NCI-H2196 treated with DMSO at 0.1 percent for 48 hours (cell line): ENCODE measurements around the gene ATP10A.

ENCODE experiments used
- DNase-seq: peaks from one replicate; lab custom pipeline; 2025; ENCODE audit not compliant: unreplicated experiment; lab: John Stamatoyannopoulos, UW

ATP10A gene

GRCh38 chr15:25742776-25743547 is 120.2 kb downstream of the ATP10A start:
- DNase-seq = no peak

GRCh38 chr15:25742041-25742730 is 120.9 kb downstream of the ATP10A start:
- DNase-seq = no peak

GRCh38 chr15:25741256-25741580 is 121.9 kb downstream of the ATP10A start:
- DNase-seq = no peak

- no peak for DNase-seq
Observed at GRCh38 chr15:25740383-25741255, 122.5 kb downstream of the ATP10A start.

- no peak for DNase-seq
Observed at GRCh38 chr15:25739687-25740121, 123.4 kb downstream of the ATP10A start.

GRCh38 chr15:25738171-25738965 is 124.8 kb downstream of the ATP10A start:
- no peak for DNase-seq

- DNase-seq = no peak
Observed at GRCh38 chr15:25737218-25737643, 125.9 kb downstream of the ATP10A start.

GRCh38 chr15:25736461-25736860 is 126.7 kb downstream of the ATP10A start:
- no peak for DNase-seq

- no peak for DNase-seq
Observed at GRCh38 chr15:25735550-25736384, 127.4 kb downstream of the ATP10A start.

GRCh38 chr15:25734680-25735355 is 128.3 kb downstream of the ATP10A start:
- DNase-seq = no peak

GRCh38 chr15:25733856-25734679 is 129.1 kb downstream of the ATP10A start:
- no peak for DNase-seq

- DNase-seq = no peak
Observed at GRCh38 chr15:25733036-25733855, 129.9 kb downstream of the ATP10A start.

GRCh38 chr15:25732191-25732590 is 130.9 kb downstream of the ATP10A start:
- DNase-seq = no peak

GRCh38 chr15:25731411-25731810 is 131.7 kb downstream of the ATP10A start:
- DNase-seq = no peak

- DNase-seq = no peak
Observed at GRCh38 chr15:25730918-25731317, 132.2 kb downstream of the ATP10A start.

- no peak for DNase-seq
Observed at GRCh38 chr15:25728816-25729215, 134.3 kb downstream of the ATP10A start.

GRCh38 chr15:25727867-25728600 is 135.1 kb downstream of the ATP10A start:
- no peak for DNase-seq
